ENCODE data around the gene JAK3. TPM values are rescaled to one million over a fixed set of nuclear protein-coding genes. Genes with fewer than 3 reads are reported as not detected.

JAK3 gene
- total RNA-seq, 1 experiment from 2014 or later: not detected

DNA sequence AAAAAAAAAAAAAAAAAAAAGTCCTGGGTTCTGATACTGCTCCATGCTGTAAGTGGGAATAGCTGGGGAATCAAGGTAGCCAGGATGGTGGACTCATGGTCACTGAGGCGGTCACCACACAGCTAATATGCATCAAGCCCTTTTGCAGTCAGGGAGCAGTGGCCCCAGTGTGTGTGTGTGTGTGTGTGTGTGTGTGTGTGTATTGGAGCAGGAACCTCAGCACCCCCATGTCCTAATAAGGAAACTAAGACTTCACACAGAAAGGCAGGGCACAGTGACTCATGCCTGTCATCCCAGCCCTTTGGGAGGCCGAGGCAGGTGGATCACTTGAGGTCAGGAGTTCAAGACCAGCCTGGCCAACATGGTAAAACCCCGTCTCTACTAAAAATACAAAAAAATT, 40.8 kb downstream of the JAK3 start:
- Histone ChIP-seq H3K36me3 (ENCODE audit: control insufficient read depth, insufficient read depth, low read length) (no peaks in the 10 kb centered on the region), H3K4me1 (no peaks in the 10 kb centered on the region), H3K9me3 (no peaks in the 10 kb centered on the region), H3K27me3 (replicated peaks; ENCODE audit: control insufficient read depth, insufficient read depth, low read length) (no peaks in the 10 kb centered on the region), H3K4me3 (ENCODE audit: low read depth, low read length) (no peak overlapping the region)
- DNase-seq: no peak
- Mint-ChIP-seq H3K36me3 (ENCODE audit: insufficient read depth, unreplicated experiment) (no peaks in the 10 kb centered on the region), H3K27me3 (ENCODE audit: insufficient read depth, unreplicated experiment) (no peaks in the 10 kb centered on the region), H3K27ac (ENCODE audit: unreplicated experiment) (no peak overlapping the region), H3K9me3 (ENCODE audit: unreplicated experiment) (no peaks in the 10 kb centered on the region), H3K4me3 (ENCODE audit: unreplicated experiment) (no peak overlapping the region), H3K4me1 (ENCODE audit: low read depth, unreplicated experiment) (no peaks in the 10 kb centered on the region)
- ChIA-PET POLR2A (no interaction called here), CTCF (interaction anchor here (0.6 kb wide), 1 partner anchor 27 kb away, joined by 3 read pairs; no protein-coding TSS in a partner anchor)
- TF ChIP-seq, protein P1, sequence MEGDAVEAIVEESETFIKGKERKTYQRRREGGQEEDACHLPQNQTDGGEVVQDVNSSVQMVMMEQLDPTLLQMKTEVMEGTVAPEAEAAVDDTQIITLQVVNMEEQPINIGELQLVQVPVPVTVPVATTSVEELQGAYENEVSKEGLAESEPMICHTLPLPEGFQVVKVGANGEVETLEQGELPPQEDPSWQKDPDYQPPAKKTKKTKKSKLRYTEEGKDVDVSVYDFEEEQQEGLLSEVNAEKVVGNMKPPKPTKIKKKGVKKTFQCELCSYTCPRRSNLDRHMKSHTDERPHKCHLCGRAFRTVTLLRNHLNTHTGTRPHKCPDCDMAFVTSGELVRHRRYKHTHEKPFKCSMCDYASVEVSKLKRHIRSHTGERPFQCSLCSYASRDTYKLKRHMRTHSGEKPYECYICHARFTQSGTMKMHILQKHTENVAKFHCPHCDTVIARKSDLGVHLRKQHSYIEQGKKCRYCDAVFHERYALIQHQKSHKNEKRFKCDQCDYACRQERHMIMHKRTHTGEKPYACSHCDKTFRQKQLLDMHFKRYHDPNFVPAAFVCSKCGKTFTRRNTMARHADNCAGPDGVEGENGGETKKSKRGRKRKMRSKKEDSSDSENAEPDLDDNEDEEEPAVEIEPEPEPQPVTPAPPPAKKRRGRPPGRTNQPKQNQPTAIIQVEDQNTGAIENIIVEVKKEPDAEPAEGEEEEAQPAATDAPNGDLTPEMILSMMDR (IDR thresholded peaks at IDR 0.05; ENCODE audit: insufficient read depth in 1 of 2, low read depth in 1 of 2, low read length in 1 of 2, severe bottlenecking in 1 of 2, unreplicated experiment in 1 of 2): no peak
- BruUV-seq (replicated peaks): no TSS peak
- intact Hi-C loops (cut with micrococcal nuclease; ENCODE audit: unreplicated experiment): no loop called here

GRCh38 chr19:17805427-17805826, 42.4 kb downstream of the JAK3 start:
- TF ChIP-seq, protein P1 (IDR thresholded peaks at IDR 0.05; ENCODE audit: insufficient read depth in 1 of 2, low read depth in 1 of 2, low read length in 1 of 2, severe bottlenecking in 1 of 2, unreplicated experiment in 1 of 2): no peak
- no peaks in the 10 kb centered on the region for H3K27me3 Mint-ChIP-seq (ENCODE audit: insufficient read depth, unreplicated experiment)
- no peaks in the 10 kb centered on the region for H3K4me1 ChIP-seq
- ChIA-PET CTCF (no interaction called here), POLR2A (no interaction called here)
- H3K9me3 Mint-ChIP-seq (ENCODE audit: unreplicated experiment): no peaks in the 10 kb centered on the region
- DNase-seq: no peak
- no peak overlapping the region for H3K4me3 ChIP-seq (ENCODE audit: low read depth, low read length)
- H3K4me1 Mint-ChIP-seq (ENCODE audit: low read depth, unreplicated experiment): no peaks in the 10 kb centered on the region
- H3K9me3 ChIP-seq: no peaks in the 10 kb centered on the region
- BruUV-seq (replicated peaks): no TSS peak
- no peak overlapping the region for H3K4me3 Mint-ChIP-seq (ENCODE audit: unreplicated experiment)
- intact Hi-C loops (cut with micrococcal nuclease; ENCODE audit: unreplicated experiment): no loop called here
- H3K27ac Mint-ChIP-seq (ENCODE audit: unreplicated experiment): no peak overlapping the region
- no peaks in the 10 kb centered on the region for H3K27me3 ChIP-seq (replicated peaks; ENCODE audit: control insufficient read depth, insufficient read depth, low read length)
- H3K36me3 Mint-ChIP-seq (ENCODE audit: insufficient read depth, unreplicated experiment): no peaks in the 10 kb centered on the region
- H3K36me3 ChIP-seq (ENCODE audit: control insufficient read depth, insufficient read depth, low read length): no peaks in the 10 kb centered on the region

GRCh38 chr19:17803264-17803896, 44.4 kb downstream of the JAK3 start:
- no peak for DNase-seq
- Mint-ChIP-seq H3K27ac (ENCODE audit: unreplicated experiment) (no peak overlapping the region), H3K4me3 (ENCODE audit: unreplicated experiment) (no peak overlapping the region), H3K9me3 (ENCODE audit: unreplicated experiment) (no peaks in the 10 kb centered on the region), H3K27me3 (ENCODE audit: insufficient read depth, unreplicated experiment) (no peaks in the 10 kb centered on the region), H3K4me1 (ENCODE audit: low read depth, unreplicated experiment) (no peaks in the 10 kb centered on the region), H3K36me3 (ENCODE audit: insufficient read depth, unreplicated experiment) (no peaks in the 10 kb centered on the region)
- no peak overlapping the region for H3K4me3 ChIP-seq (ENCODE audit: low read depth, low read length)
- POLR2A ChIA-PET: no interaction called here
- no peaks in the 10 kb centered on the region for H3K36me3 ChIP-seq (ENCODE audit: control insufficient read depth, insufficient read depth, low read length)
- BruUV-seq (replicated peaks): no TSS peak
- H3K27me3 ChIP-seq (replicated peaks; ENCODE audit: control insufficient read depth, insufficient read depth, low read length): no peaks in the 10 kb centered on the region
- no peaks in the 10 kb centered on the region for H3K9me3 ChIP-seq
- TF ChIP-seq, protein P1 (IDR thresholded peaks at IDR 0.05; ENCODE audit: insufficient read depth in 1 of 2, low read depth in 1 of 2, low read length in 1 of 2, severe bottlenecking in 1 of 2, unreplicated experiment in 1 of 2): no peak
- H3K4me1 ChIP-seq: no peaks in the 10 kb centered on the region; the same call in 1 of the 2 replicates
- intact Hi-C loops (cut with micrococcal nuclease; ENCODE audit: unreplicated experiment): no loop called here
- CTCF ChIA-PET: interaction anchor here (1.4 kb wide), 1 partner anchor 56 kb away, joined by 8 read pairs; the partner anchor contains the start of gene RPL18A

Measured in Caco-2 (cell line).